Tracheal epithelial cell (primary cell): Measurements from ENCODE around the gene MYLK. TPM values are rescaled to one million over a fixed set of nuclear protein-coding genes. Genes with fewer than 3 reads are reported as not detected.

Source experiments
- total RNA-seq: library from RNA; depleted of rRNA; stranded (reverse); fragments of >200 nt; gene quantifications from 2 replicates; pipeline ENCODE4 v1.2.1, GENCODE V29; 2014

MYLK gene
- total RNA-seq = 8.7 and 41.4 TPM in 2 replicates

GRCh38 chr3:123884203-123884831 is at the start of gene MYLK:
Gene MYLK (minus strand): TSS chr3:123884332. CDS start chr3:123793841, 90,491 bp downstream.

GRCh38 chr3:123584988-123585937 is 298.9 kb downstream of the MYLK start, which contains the start of gene HACD2:
Gene HACD2 (minus strand): TSS chr3:123585053. CDS start chr3:123585027, 26 bp downstream.

Other genes with a start within 250 kb of the MYLK start
- gene CCDC14, start 76.9 kb upstream of the MYLK start, total RNA-seq = 11.6 and 19.6 TPM in 2 replicates
- not detected in 2 replicates for gene ROPN1, start 107.8 kb upstream of the MYLK start, total RNA-seq
- 2.1 and 2.9 TPM in 2 replicates for gene KALRN, start 149.0 kb upstream of the MYLK start, total RNA-seq